K562 (cell line): ENCODE results near the gene NRG2. TPM values are rescaled to one million over a fixed set of nuclear protein-coding genes. Genes with fewer than 3 reads are reported as not detected.
A peak's percentile ranks its signal among the peaks of the same experiment; 100 is the strongest.

ENCODE experiments used
- ATAC-seq: fragments of 200-7000 bp; cut with Tn5 transposase; 3 replicates; pipeline ENCODE4 v1.9.1; 2020; ENCODE audit warnings: moderate library complexity
- BruUV-seq: library from RNA; stranded (reverse); fragments of 400-500 nt; replicated peaks from 2 replicates; lab custom pipeline; 2021; lab: Mats Ljungman, UMichigan
- CTCF ChIA-PET: fragments of 300-600 bp; formaldehyde crosslinking; extraction: SDS; loops from one replicate; lab custom pipeline; 2021; ENCODE audit warnings: low intra/inter-chr PET ratio; lab: Yijun Ruan, JAX
- POLR2A ChIA-PET: fragments of 300-600, 350-650 bp; sonication (Branson Sonifier 250); formaldehyde crosslinking; extraction: SDS; loops from one replicate; lab custom pipeline; 2021; ENCODE audit warnings: antibody characterized with exemption, inconsistent platforms; lab: Yijun Ruan, JAX
- DNase-seq, 4 experiments: peaks; one replicate each; pipeline versions ENCODE4 v3.0.0 to v3.0.0-alpha.2; 2011 to 2018; ENCODE audit warnings: low spot score in 3 of 4, mixed read lengths in 3 of 4; ENCODE audit errors: extremely low read depth in 1 of 4
- FAIRE-seq: peaks from 2 replicates; lab custom pipeline; 2011; peaks lifted over from hg19 to GRCh38; lab: Jason Lieb, UNC
- H2AFZ ChIP-seq: 2 replicates; pipeline ENCODE4 v1.6.0; 2011; ENCODE audit warnings: low read depth, low read length, control low read depth, inconsistent platforms
- H3K27ac ChIP-seq: fragments of 200-600 bp; 3 replicates; pipeline ENCODE4 v1.8.0; 2011; ENCODE audit warnings: low read depth, mild to moderate bottlenecking, control low read depth, inconsistent platforms, low read length, moderate library complexity, mixed read lengths; ENCODE audit errors: extremely low read depth
- H3K27me3 ChIP-seq, 2 experiments: fragments of 300-600 bp in 1 of 2; 2 replicates in 1 of 2; 3 replicates in 1 of 2; pipeline versions ENCODE4 v1.6.0 to v1.8.0; 2011; ENCODE audit warnings: inconsistent platforms in 2 of 2, low read length in 2 of 2, mild to moderate bottlenecking in 1 of 2, mixed read lengths in 1 of 2, moderate library complexity in 1 of 2; ENCODE audit not compliant: control insufficient read depth in 2 of 2, insufficient read depth in 2 of 2
- H3K36me3 ChIP-seq: fragments of 300-600 bp; 3 replicates; pipeline ENCODE4 v1.8.0; 2011; ENCODE audit warnings: mild to moderate bottlenecking, low read length, inconsistent platforms; ENCODE audit not compliant: control insufficient read depth, insufficient read depth
- H3K4me1 ChIP-seq, 2 experiments: fragments of 200-600 bp in 1 of 2; replicated peaks in 1 of 2; 2 replicates in 1 of 2; 3 replicates in 1 of 2; pipeline versions ENCODE4 v1.5.1 to v1.8.0; 2011; ENCODE audit warnings: inconsistent platforms in 2 of 2, low read length in 2 of 2, mild to moderate bottlenecking in 1 of 2, mixed read lengths in 1 of 2, moderate library complexity in 1 of 2; ENCODE audit not compliant: control insufficient read depth in 2 of 2, insufficient read depth in 2 of 2
- H3K4me2 ChIP-seq: 2 replicates; pipeline ENCODE4 v1.6.1; 2011; ENCODE audit warnings: low read length, control low read depth, inconsistent platforms, mixed read lengths; ENCODE audit not compliant: insufficient read depth
- H3K4me3 ChIP-seq: fragments of 200-600 bp; sonication (generic), shearing (Covaris generic); 2 replicates; pipeline ENCODE4 v1.5.1; 2016; ENCODE audit warnings: control low read depth, inconsistent platforms
- H3K79me2 ChIP-seq: fragments of 200-600 bp; 3 replicates; pipeline ENCODE4 v1.8.0; 2011; ENCODE audit warnings: low read length, inconsistent platforms; ENCODE audit not compliant: control insufficient read depth, insufficient read depth
- H3K9ac ChIP-seq, 2 experiments: 2 replicates each; pipeline versions ENCODE4 v1.6.0 to v1.6.1; 2011; ENCODE audit warnings: low read depth in 2 of 2, low read length in 2 of 2, control low read depth in 1 of 2, inconsistent platforms in 1 of 2, mild to moderate bottlenecking in 1 of 2, mixed read lengths in 1 of 2; ENCODE audit not compliant: insufficient read depth in 1 of 2
- H3K9me1 ChIP-seq: one replicate; pipeline ENCODE4 v1.6.0; 2011; ENCODE audit warnings: inconsistent platforms, mild to moderate bottlenecking, low read length, moderate library complexity; ENCODE audit not compliant: control insufficient read depth, insufficient read depth
- H3K9me3 ChIP-seq: replicated peaks from 2 replicates; pipeline ENCODE4 v1.5.1; 2011; ENCODE audit warnings: low read depth, low read length, inconsistent platforms; ENCODE audit not compliant: control insufficient read depth, insufficient read depth
- H4K20me1 ChIP-seq: replicated peaks from 2 replicates; pipeline ENCODE4 v1.6.1; 2011; ENCODE audit warnings: low read length, inconsistent platforms, mixed read lengths; ENCODE audit not compliant: control insufficient read depth, insufficient read depth
- EWSR1 ChIP-seq: fragments of 450-650 bp; IDR thresholded peaks from 2 replicates; pipeline ENCODE4 v1.6.1; 2018; ENCODE audit warnings: borderline replicate concordance, mild to moderate bottlenecking, low read depth, moderate library complexity; ENCODE audit not compliant: partially characterized antibody
- ZNF174 ChIP-seq: fragments of 250-450 bp; sonication (Bioruptor Pico); IDR thresholded peaks from 2 replicates; pipeline ENCODE4 v1.4.0; 2020; ENCODE audit warnings: mild to moderate bottlenecking
- WGBS: fragments of 100-300 bp; shearing (Covaris generic); methylation state at CpG from one replicate; pipeline ENCODE4 v1.1.6; 2016; ENCODE audit warnings: low coverage, mixed read lengths; ENCODE audit not compliant: insufficient coverage; ENCODE audit errors: missing lambda C conversion rate; 5-methylcytosine and 5-hydroxymethylcytosine counted together
- in situ Hi-C: fragments of 300-500 bp; cut with MboI; formaldehyde crosslinking; loops from 4 replicates; pipeline ENCODE4 v1.15.0; 2018; ENCODE audit warnings: inconsistent platforms, mixed read lengths
- intact Hi-C: fragments of 100-400 bp; cut with micrococcal nuclease; formaldehyde crosslinking; loops from 2 replicates; pipeline ENCODE4 v1.14.2; 2022
- polyA plus RNA-seq, 8 experiments: library from polyadenylated mRNA; depleted of rRNA in 4 of 8; stranded (reverse) in 5 of 8; unstranded in 3 of 8; fragments of >200 nt; fragmentation: Nextera tagmentation in 2 of 8; fragmentation: Illumina TruSeq in 1 of 8; extraction: Ambion mirVana in 2 of 8; extraction: Trizol in 1 of 8; gene quantifications; 2 replicates each; pipeline versions ENCODE4 v1.2.1 to v1.2.3, GENCODE V29; 2011 to 2014; ENCODE audit warnings: inconsistent platforms in 1 of 8, missing spikeins in 1 of 8
- total RNA-seq, 7 experiments: library from RNA; depleted of rRNA in 6 of 7; stranded (reverse); fragments of >200 nt in 6 of 7; fragmentation: Illumina TruSeq in 2 of 7; extraction: Trizol in 2 of 7; gene quantifications; 2 replicates each; pipeline versions ENCODE4 v1.2.1 to v1.2.3, GENCODE V29; 2011 to 2021; ENCODE audit warnings: low replicate concordance in 1 of 7
- TF ChIP-seq, protein P1 (sequence below): fragments of 450-650 bp; IDR thresholded peaks from 2 replicates; pipeline ENCODE4 v1.6.1; 2017; ENCODE audit warnings: antibody characterized with exemption, mild to moderate bottlenecking

NRG2 gene
- total and polyA plus RNA-seq, 9 of the 15 experiments (the other 6 are each of a cell fraction or from before 2014, with no cell fraction given), result not detected

DNA sequence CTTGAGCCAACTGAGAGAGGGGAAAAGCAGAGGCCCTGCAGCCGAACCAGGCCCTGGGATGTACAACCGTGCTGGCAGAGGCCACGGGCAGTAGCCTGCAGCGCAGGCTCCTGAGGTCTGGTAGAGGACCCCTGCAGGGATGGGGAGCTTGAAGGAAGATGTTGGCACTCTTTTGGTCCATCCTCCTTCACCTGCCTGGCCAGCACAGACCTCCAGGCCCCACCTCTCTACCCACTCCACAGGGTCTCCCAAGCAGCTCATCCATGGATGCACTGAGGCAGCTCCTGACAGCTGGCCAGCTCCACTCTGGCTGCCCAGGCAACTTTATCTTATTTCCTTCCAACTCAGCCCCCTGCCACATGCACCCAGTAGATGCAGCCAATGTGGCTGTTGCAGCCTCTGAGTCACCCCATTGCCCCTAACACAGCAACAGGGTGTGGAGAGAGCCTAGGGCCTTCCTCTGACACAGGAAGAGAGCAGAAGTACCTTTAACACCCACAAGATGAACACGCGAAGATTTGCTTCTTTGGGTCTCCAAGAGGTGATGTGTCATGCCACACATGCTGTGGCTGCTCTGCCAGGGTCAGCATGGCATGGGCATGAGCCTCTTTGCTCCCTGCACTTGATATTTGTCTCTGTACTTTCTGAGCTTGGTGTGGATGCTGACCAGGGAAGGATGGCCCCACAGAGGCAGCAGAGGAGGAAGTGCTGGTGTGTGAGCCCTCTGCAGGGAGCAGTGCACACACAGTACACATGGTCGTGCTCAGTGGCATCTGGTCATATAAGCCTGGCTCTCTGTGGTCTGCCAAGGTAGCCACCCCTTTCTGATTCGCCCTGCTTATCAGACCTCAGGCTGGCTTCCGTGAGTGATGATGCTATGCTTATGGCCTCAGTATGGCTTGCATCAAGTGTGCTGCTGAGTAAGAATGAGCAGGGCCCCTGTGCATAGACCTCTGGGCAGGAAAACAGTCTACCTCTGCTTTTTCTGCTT, 117.2 kb downstream of the NRG2 start:
- 0% methylated on average over 9 of the region's 9 CpGs for WGBS
- peak in 1 of 4 experiments; percentile 3 for DNase-seq
- Histone ChIP-seq H3K9me3 (no peaks in the 10 kb centered on the region), H3K79me2 (no peaks in the 10 kb centered on the region), H3K27ac (no peak overlapping the region), H3K4me2 (no peak overlapping the region), H3K9me1 (no peaks in the 10 kb centered on the region), H3K4me3 (no peak overlapping the region), H4K20me1 (no peaks in the 10 kb centered on the region), H3K9ac (no peak overlapping the region), H3K36me3 (no peaks in the 10 kb centered on the region), H2AFZ (no peak overlapping the region), H3K4me1 (no peaks in the 10 kb centered on the region), H3K27me3 (peaks cover 6 to 45% of the 10 kb centered on the region in 2 experiments)
- ChIA-PET POLR2A (no interaction called here), CTCF (no interaction called here)
- TF ChIP-seq ZNF174 (no peak), EWSR1 (no peak)
- TF ChIP-seq, protein P1, sequence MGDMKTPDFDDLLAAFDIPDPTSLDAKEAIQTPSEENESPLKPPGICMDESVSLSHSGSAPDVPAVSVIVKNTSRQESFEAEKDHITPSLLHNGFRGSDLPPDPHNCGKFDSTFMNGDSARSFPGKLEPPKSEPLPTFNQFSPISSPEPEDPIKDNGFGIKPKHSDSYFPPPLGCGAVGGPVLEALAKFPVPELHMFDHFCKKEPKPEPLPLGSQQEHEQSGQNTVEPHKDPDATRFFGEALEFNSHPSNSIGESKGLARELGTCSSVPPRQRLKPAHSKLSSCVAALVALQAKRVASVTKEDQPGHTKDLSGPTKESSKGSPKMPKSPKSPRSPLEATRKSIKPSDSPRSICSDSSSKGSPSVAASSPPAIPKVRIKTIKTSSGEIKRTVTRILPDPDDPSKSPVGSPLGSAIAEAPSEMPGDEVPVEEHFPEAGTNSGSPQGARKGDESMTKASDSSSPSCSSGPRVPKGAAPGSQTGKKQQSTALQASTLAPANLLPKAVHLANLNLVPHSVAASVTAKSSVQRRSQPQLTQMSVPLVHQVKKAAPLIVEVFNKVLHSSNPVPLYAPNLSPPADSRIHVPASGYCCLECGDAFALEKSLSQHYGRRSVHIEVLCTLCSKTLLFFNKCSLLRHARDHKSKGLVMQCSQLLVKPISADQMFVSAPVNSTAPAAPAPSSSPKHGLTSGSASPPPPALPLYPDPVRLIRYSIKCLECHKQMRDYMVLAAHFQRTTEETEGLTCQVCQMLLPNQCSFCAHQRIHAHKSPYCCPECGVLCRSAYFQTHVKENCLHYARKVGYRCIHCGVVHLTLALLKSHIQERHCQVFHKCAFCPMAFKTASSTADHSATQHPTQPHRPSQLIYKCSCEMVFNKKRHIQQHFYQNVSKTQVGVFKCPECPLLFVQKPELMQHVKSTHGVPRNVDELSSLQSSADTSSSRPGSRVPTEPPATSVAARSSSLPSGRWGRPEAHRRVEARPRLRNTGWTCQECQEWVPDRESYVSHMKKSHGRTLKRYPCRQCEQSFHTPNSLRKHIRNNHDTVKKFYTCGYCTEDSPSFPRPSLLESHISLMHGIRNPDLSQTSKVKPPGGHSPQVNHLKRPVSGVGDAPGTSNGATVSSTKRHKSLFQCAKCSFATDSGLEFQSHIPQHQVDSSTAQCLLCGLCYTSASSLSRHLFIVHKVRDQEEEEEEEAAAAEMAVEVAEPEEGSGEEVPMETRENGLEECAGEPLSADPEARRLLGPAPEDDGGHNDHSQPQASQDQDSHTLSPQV, result no peak
- BruUV-seq, result no TSS peak
- ATAC-seq, result no peak
- in situ Hi-C loops (no loop called here), intact Hi-C loops (no loop called here)
- no peak for FAIRE-seq
